ENCODE results near the gene IL2. TPM values are rescaled to one million over a fixed set of nuclear protein-coding genes. Genes with fewer than 3 reads are reported as not detected.

The IL2 gene
- not detected for polyA plus RNA-seq (2012; ENCODE audit: missing spikeins)

- DNase-seq (ENCODE audit: insufficient read length) (no peak), FAIRE-seq (no peak)
- TF ChIP-seq POLR2A (IDR thresholded peaks at IDR 0.05; ENCODE audit: low read depth, low read length) (no peak), TAF1 (IDR thresholded peaks at IDR 0.05; ENCODE audit: borderline replicate concordance, low read depth, low read length) (no peak), POLR2AphosphoS5 (IDR thresholded peaks at IDR 0.05; ENCODE audit: low read depth, low read length) (no peak)
Observed at GRCh38 chr4:122456231-122457116, at the start of gene IL2. Gene IL2, minus strand, starts transcription at chr4:122456725. Its CDS starts 285 bp downstream, at chr4:122456440.

- no peak for FAIRE-seq
- DNase-seq (ENCODE audit: insufficient read length), result no peak
- no peak for TF ChIP-seq TAF1 (IDR thresholded peaks at IDR 0.05; ENCODE audit: borderline replicate concordance, low read depth, low read length)
- no peak for TF ChIP-seq POLR2A (IDR thresholded peaks at IDR 0.05; ENCODE audit: low read depth, low read length)
- TF ChIP-seq POLR2AphosphoS5 (IDR thresholded peaks at IDR 0.05; ENCODE audit: low read depth, low read length), result no peak
Observed at GRCh38 chr4:122503214-122503613, 46.7 kb upstream of the IL2 start.

GRCh38 chr4:122500852-122501501 lies 44.5 kb upstream of the IL2 start:
- no peak for FAIRE-seq
- no peak for DNase-seq (ENCODE audit: insufficient read length)
- TF ChIP-seq TAF1 (IDR thresholded peaks at IDR 0.05; ENCODE audit: borderline replicate concordance, low read depth, low read length), result no peak

GRCh38 chr4:122489061-122489460 lies 32.5 kb upstream of the IL2 start:
- FAIRE-seq, result no peak
- DNase-seq (ENCODE audit: insufficient read length), result no peak
- no peak for TF ChIP-seq POLR2AphosphoS5 (IDR thresholded peaks at IDR 0.05; ENCODE audit: low read depth, low read length)
- TF ChIP-seq POLR2A (IDR thresholded peaks at IDR 0.05; ENCODE audit: low read depth, low read length), result no peak
- TF ChIP-seq TAF1 (IDR thresholded peaks at IDR 0.05; ENCODE audit: borderline replicate concordance, low read depth, low read length), result no peak

- FAIRE-seq (no peak), DNase-seq (ENCODE audit: insufficient read length) (no peak)
Observed at GRCh38 chr4:122483481-122483880, 27.0 kb upstream of the IL2 start.

DNA sequence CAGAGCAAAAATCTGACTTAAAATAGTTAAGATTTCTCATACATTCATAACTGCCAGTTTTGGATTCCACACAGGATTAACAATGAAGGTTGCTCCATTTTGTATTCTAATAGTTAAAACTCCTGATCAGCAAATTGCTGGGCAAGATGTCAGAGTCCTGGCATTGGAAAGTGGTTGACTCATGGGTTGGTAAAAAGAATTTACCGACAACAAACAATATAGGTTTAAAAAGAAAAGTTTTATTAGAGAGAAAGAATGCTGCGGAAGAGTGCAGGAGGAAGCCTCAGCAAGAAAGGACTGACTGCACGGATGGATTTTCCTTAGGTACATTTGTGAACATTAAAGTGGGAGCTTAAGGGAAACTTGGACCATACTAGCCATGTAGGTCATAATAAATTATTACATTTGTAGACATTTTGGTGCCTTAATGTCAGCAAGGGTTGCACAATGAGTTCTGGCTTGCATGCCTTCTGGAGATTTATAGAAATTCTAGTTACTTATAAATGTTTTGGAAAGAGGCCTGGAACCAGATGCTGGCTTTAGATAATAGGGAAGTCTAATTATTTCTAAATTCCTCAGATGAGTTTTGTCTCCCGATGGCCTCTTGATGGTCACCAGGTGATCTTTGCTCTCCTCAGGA lies 25.4 kb upstream of the IL2 start:
- TF ChIP-seq TAF1 (IDR thresholded peaks at IDR 0.05; ENCODE audit: borderline replicate concordance, low read depth, low read length) (no peak), POLR2AphosphoS5 (IDR thresholded peaks at IDR 0.05; ENCODE audit: low read depth, low read length) (no peak), POLR2A (IDR thresholded peaks at IDR 0.05; ENCODE audit: low read depth, low read length) (no peak)
- DNase-seq (ENCODE audit: insufficient read length), result no peak

More at GRCh38 chr4:122483481-122483880, 27.0 kb upstream of the IL2 start:
- TF ChIP-seq POLR2A (IDR thresholded peaks at IDR 0.05; ENCODE audit: low read depth, low read length) (no peak), POLR2AphosphoS5 (IDR thresholded peaks at IDR 0.05; ENCODE audit: low read depth, low read length) (no peak), TAF1 (IDR thresholded peaks at IDR 0.05; ENCODE audit: borderline replicate concordance, low read depth, low read length) (no peak)

GRCh38 chr4:122480655-122481487 lies 24.3 kb upstream of the IL2 start:
- DNase-seq (ENCODE audit: insufficient read length) (no peak), FAIRE-seq (peak; percentile 14)

More for the DNA sequence above, 25.4 kb upstream of the IL2 start:
- FAIRE-seq, result no peak

GRCh38 chr4:122479935-122480416 lies 23.5 kb upstream of the IL2 start:
- TF ChIP-seq POLR2A (IDR thresholded peaks at IDR 0.05; ENCODE audit: low read depth, low read length) (no peak), TAF1 (IDR thresholded peaks at IDR 0.05; ENCODE audit: borderline replicate concordance, low read depth, low read length) (no peak), POLR2AphosphoS5 (IDR thresholded peaks at IDR 0.05; ENCODE audit: low read depth, low read length) (no peak)
- DNase-seq (ENCODE audit: insufficient read length), result no peak
- FAIRE-seq, result no peak

More at GRCh38 chr4:122480655-122481487, 24.3 kb upstream of the IL2 start:
- TF ChIP-seq TAF1 (IDR thresholded peaks at IDR 0.05; ENCODE audit: borderline replicate concordance, low read depth, low read length), result no peak
- no peak for TF ChIP-seq POLR2AphosphoS5 (IDR thresholded peaks at IDR 0.05; ENCODE audit: low read depth, low read length)
- TF ChIP-seq POLR2A (IDR thresholded peaks at IDR 0.05; ENCODE audit: low read depth, low read length), result no peak

GRCh38 chr4:122476745-122477144 lies 20.2 kb upstream of the IL2 start:
- DNase-seq (ENCODE audit: insufficient read length) (no peak), FAIRE-seq (no peak)
- TF ChIP-seq POLR2AphosphoS5 (IDR thresholded peaks at IDR 0.05; ENCODE audit: low read depth, low read length) (no peak), TAF1 (IDR thresholded peaks at IDR 0.05; ENCODE audit: borderline replicate concordance, low read depth, low read length) (no peak), POLR2A (IDR thresholded peaks at IDR 0.05; ENCODE audit: low read depth, low read length) (no peak)

- TF ChIP-seq POLR2AphosphoS5 (IDR thresholded peaks at IDR 0.05; ENCODE audit: low read depth, low read length) (no peak), POLR2A (IDR thresholded peaks at IDR 0.05; ENCODE audit: low read depth, low read length) (no peak), TAF1 (IDR thresholded peaks at IDR 0.05; ENCODE audit: borderline replicate concordance, low read depth, low read length) (no peak)
- FAIRE-seq, result no peak
- DNase-seq (ENCODE audit: insufficient read length), result no peak
Observed at GRCh38 chr4:122476126-122476525, 19.6 kb upstream of the IL2 start.

Data from GM12892 (cell line).